Natural killer cell (primary cell): ENCODE data around the gene HPX. TPM values are rescaled to one million over a fixed set of nuclear protein-coding genes. Genes with fewer than 3 reads are reported as not detected.
A peak's percentile ranks its signal among the peaks of the same experiment; 100 is the strongest.

ENCODE experiments used
- ATAC-seq, 3 donors: fragments of 150-1000 bp in 2 of 3; fragments of 200-7000 bp in 1 of 3; cut with Tn5 transposase; 1 replicate in 1 of 3; 2 replicates in 2 of 3; pipeline ENCODE4 v1.10.0; 2021; ENCODE audit warnings: mild to moderate bottlenecking in 2 of 3, moderate library complexity in 2 of 3
- DNase-seq, 2 donors: peaks; one replicate each; pipeline versions ENCODE4 v3.0.0 to v3.0.0-alpha.2; 2013 to 2021; ENCODE audit warnings: mixed read lengths in 1 of 2
- H3K27ac ChIP-seq: one replicate; pipeline ENCODE4 v1.5.1; 2013; ENCODE audit warnings: mild to moderate bottlenecking, low read length
- H3K27me3 ChIP-seq: one replicate; pipeline ENCODE4 v1.6.1; 2013; ENCODE audit warnings: low read length; ENCODE audit not compliant: control insufficient read depth, insufficient read depth
- H3K36me3 ChIP-seq: one replicate; pipeline ENCODE4 v1.6.1; 2013; ENCODE audit warnings: low read length; ENCODE audit not compliant: control insufficient read depth, insufficient read depth
- H3K4me1 ChIP-seq: one replicate; pipeline ENCODE4 v1.6.1; 2013; ENCODE audit warnings: low read length; ENCODE audit not compliant: control insufficient read depth, insufficient read depth
- H3K4me3 ChIP-seq: one replicate; pipeline ENCODE4 v1.5.1; 2013; ENCODE audit warnings: low read length
- H3K9me3 ChIP-seq: one replicate; pipeline ENCODE4 v1.6.1; 2013; ENCODE audit warnings: low read length; ENCODE audit not compliant: control insufficient read depth, insufficient read depth
- H3K27ac Mint-ChIP-seq, 2 donors: one replicate each; pipeline ENCODE4 v1.8.0; 2022; ENCODE audit warnings: mild to moderate bottlenecking in 2 of 2, mixed read lengths in 2 of 2, moderate library complexity in 1 of 2
- H3K27me3 Mint-ChIP-seq, 2 donors: one replicate each; pipeline ENCODE4 v1.8.0; 2022; ENCODE audit warnings: low read depth in 2 of 2, mixed read lengths in 2 of 2
- H3K36me3 Mint-ChIP-seq: one replicate; pipeline ENCODE4 v1.8.0; 2022; ENCODE audit warnings: mixed read lengths
- H3K4me1 Mint-ChIP-seq, 2 donors: one replicate each; pipeline ENCODE4 v1.8.0; 2022; ENCODE audit warnings: mixed read lengths in 2 of 2
- H3K4me3 Mint-ChIP-seq: one replicate; pipeline ENCODE4 v1.8.0; 2022; ENCODE audit warnings: mild to moderate bottlenecking, moderate library complexity, mixed read lengths
- H3K9me3 Mint-ChIP-seq, 2 donors: one replicate each; pipeline ENCODE4 v1.8.0; 2022; ENCODE audit warnings: mixed read lengths in 2 of 2
- WGBS: methylation state at CpG from one replicate; pipeline ENCODE4 v1.1.7; 2013; ENCODE audit warnings: missing lambda C conversion rate; ENCODE audit not compliant: insufficient coverage; 5-methylcytosine and 5-hydroxymethylcytosine counted together
- intact Hi-C: fragments of 100-400 bp; cut with micrococcal nuclease; formaldehyde crosslinking; loops from one replicate; pipeline ENCODE4 v1.14.2; 2022
- total RNA-seq, 4 donors: library from RNA; stranded (reverse); fragments of 120-200 nt in 1 of 4; gene quantifications; one replicate each; pipeline versions ENCODE4 v1.2.3 to v1.2.4, GENCODE V29; 2013 to 2022
- TF ChIP-seq, protein P1 (sequence below): fragments of 200-600 bp; IDR thresholded peaks from one replicate; pipeline ENCODE4 v1.8.0; 2022; ENCODE audit warnings: antibody characterized with exemption

The HPX gene
- total RNA-seq, 3 donors from 2014 or later (not counting 1 experiment from before 2014, with no cell fraction given), result 0.35 to 1.5 (median 0.98) TPM

DNA sequence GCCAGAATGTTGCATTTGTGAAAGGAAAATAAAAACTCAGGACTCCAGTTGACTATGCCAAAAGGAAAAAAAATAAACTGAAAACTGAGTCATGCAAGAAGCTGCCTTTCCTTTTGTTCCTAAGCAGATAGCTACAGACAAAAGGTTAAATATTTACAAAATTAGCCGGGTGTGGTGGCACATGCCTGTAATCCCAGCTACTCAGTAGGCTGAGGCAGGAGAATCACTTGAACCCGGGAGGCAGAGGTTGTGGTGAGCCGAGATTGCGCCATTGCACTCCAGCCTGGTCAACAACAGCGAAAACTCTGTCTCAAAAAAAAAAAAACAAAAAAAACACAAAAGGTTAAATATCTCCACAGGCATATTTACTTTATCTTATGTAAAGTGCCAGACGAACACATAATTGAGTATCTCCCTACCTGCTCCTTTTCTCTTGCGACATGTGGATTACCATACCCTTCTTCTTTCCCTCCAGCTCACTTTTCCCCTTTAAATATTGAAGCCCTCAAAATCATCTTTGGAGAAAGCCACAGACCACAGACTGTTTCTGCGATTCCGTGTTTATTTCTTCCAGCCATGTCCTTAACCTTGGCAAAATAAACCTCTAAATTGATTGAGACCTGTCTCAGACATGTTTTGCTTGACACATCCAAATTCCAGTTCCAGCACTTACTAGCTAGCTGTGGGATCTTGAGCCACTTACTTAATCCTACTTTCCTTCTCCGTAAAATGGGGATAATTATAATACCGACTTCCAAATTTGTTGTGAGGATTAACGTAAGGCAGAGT is 52.8 kb downstream of the HPX start:
- H3K4me3 ChIP-seq, result no peak overlapping the region
- no peaks in the 10 kb centered on the region for H3K9me3 ChIP-seq
- peak overlapping the region; percentile 41 for H3K4me3 Mint-ChIP-seq
- 94% methylated on average over 12 of the region's 12 CpGs for WGBS
- peaks cover 0 to 4% of the 10 kb centered on the region in 2 donors for H3K27me3 Mint-ChIP-seq
- H3K27me3 ChIP-seq, result no peaks in the 10 kb centered on the region
- H3K4me1 ChIP-seq, result peaks cover 26% of the 10 kb centered on the region
- H3K27ac ChIP-seq, result no peak overlapping the region
- H3K36me3 ChIP-seq, result peaks cover 5% of the 10 kb centered on the region
- H3K4me1 Mint-ChIP-seq, result peaks cover 36 to 39% of the 10 kb centered on the region in 2 donors
- peak overlapping the region; percentile 96 to 98 for H3K27ac Mint-ChIP-seq
- intact Hi-C loops, result no loop called here
- no peaks in the 10 kb centered on the region for H3K9me3 Mint-ChIP-seq
- ATAC-seq, result no peak
- TF ChIP-seq, protein P1, sequence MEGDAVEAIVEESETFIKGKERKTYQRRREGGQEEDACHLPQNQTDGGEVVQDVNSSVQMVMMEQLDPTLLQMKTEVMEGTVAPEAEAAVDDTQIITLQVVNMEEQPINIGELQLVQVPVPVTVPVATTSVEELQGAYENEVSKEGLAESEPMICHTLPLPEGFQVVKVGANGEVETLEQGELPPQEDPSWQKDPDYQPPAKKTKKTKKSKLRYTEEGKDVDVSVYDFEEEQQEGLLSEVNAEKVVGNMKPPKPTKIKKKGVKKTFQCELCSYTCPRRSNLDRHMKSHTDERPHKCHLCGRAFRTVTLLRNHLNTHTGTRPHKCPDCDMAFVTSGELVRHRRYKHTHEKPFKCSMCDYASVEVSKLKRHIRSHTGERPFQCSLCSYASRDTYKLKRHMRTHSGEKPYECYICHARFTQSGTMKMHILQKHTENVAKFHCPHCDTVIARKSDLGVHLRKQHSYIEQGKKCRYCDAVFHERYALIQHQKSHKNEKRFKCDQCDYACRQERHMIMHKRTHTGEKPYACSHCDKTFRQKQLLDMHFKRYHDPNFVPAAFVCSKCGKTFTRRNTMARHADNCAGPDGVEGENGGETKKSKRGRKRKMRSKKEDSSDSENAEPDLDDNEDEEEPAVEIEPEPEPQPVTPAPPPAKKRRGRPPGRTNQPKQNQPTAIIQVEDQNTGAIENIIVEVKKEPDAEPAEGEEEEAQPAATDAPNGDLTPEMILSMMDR, result no peak
- H3K36me3 Mint-ChIP-seq, result no peaks in the 10 kb centered on the region
- no peak for DNase-seq

DNA sequence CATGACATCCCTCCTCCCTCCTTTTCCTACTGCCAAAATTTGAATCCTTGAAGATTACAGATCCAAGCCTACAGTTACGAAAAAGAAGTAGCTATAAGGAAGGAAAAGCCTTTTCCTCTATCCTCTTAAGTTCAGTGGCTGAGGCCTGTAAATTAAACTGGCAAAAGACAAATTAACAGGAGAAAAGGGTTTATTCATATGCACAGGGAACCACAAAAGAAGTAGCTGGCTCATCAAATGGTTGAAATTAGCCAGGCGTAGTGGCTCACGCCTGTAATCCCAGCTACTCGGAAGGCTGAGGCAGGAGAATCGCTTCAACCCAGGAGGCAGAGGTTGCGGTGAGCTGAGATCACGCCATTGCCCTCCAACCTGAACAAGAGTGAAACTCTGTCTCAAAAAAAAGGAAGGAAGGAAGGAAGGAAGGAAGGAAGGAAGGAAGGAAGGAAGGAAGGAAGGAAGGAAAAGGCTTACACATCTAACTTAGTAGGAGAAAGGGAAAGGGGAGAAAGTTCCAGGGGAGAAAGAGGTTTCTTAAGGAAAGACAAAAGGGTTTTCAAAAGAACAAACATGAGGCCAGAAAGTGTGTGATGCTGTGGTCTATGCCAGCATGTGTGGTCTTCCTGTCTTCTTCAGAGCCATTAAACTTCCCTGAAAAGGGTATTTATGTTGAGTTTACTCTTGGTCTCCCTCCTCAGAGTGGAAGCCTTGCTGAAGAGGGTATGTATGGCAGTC is 55.6 kb downstream of the HPX start:
- H3K4me3 ChIP-seq, result no peak overlapping the region
- no peaks in the 10 kb centered on the region for H3K9me3 ChIP-seq
- H3K27me3 ChIP-seq, result no peaks in the 10 kb centered on the region
- ATAC-seq (no peak), DNase-seq (no peak)
- no peak overlapping the region for H3K27ac ChIP-seq
- peaks cover 13 to 20% of the 10 kb centered on the region in 2 donors for H3K4me1 Mint-ChIP-seq
- TF ChIP-seq, protein P1, result no peak
- intact Hi-C loops, result no loop called here
- H3K4me3 Mint-ChIP-seq, result no peak overlapping the region
- H3K36me3 ChIP-seq, result no peaks in the 10 kb centered on the region
- H3K36me3 Mint-ChIP-seq, result no peaks in the 10 kb centered on the region
- no peak overlapping the region for H3K27ac Mint-ChIP-seq
- no peaks in the 10 kb centered on the region for H3K9me3 Mint-ChIP-seq
- peaks cover 9% of the 10 kb centered on the region for H3K4me1 ChIP-seq
- WGBS, result 92% methylated on average over 6 of the region's 7 CpGs
- peaks cover 0 to 4% of the 10 kb centered on the region in 2 donors for H3K27me3 Mint-ChIP-seq

Other genes starting within 250 kb of the HPX start
- gene OR52W1, start 241.8 kb downstream of the HPX start, total RNA-seq, result not detected
- gene C11orf42, start 235.4 kb downstream of the HPX start, total RNA-seq, result not detected
- gene FHIP1B, start 206.4 kb downstream of the HPX start, total RNA-seq, result 10 to 100 TPM; 50.6 to 76.9 (median 58.4) TPM
- under 1 TPM; 0.35 to 0.50 (median 0.39) TPM for gene CNGA4, start 201.9 kb downstream of the HPX start, total RNA-seq
- not detected for gene CCKBR, start 181.1 kb downstream of the HPX start, total RNA-seq
- not detected for gene CAVIN3, start 120.5 kb downstream of the HPX start, total RNA-seq
- 10 to 100 TPM; 52.7 to 63.3 (median 56.1) TPM for gene SMPD1, start 50.5 kb downstream of the HPX start, total RNA-seq
- gene APBB1, start 21.9 kb downstream of the HPX start, total RNA-seq, result 10 to 100 TPM; 62.8 to 77.1 (median 67.5) TPM
- gene TRIM3, start 33.0 kb upstream of the HPX start, total RNA-seq, result 10 to 100 TPM; 26.4 to 30.9 (median 26.5) TPM
- 10 to 100 TPM; 44.7 to 62.3 (median 51.4) TPM for gene ARFIP2, start 40.3 kb upstream of the HPX start, total RNA-seq
- gene TIMM10B, start 40.5 kb upstream of the HPX start, total RNA-seq, result 10 to 100 TPM; 69.6 to 92.8 (median 71.4) TPM
- gene DNHD1, start 56.3 kb upstream of the HPX start, total RNA-seq, result 10 to 100 TPM; 29.6 to 38.3 (median 31.4) TPM
- 10 to 100 TPM; 31.3 to 35.9 (median 31.9) TPM for gene RRP8, start 162.6 kb upstream of the HPX start, total RNA-seq
- gene ILK, start 162.8 kb upstream of the HPX start, total RNA-seq, result 100 to 1,000 TPM; 109 to 145 (median 142) TPM
- 100 to 1,000 TPM; 154 to 191 (median 158) TPM for gene TAF10, start 171.2 kb upstream of the HPX start, total RNA-seq
- 100 to 1,000 TPM; 123 to 135 (median 131) TPM for gene TPP1, start 178.4 kb upstream of the HPX start, total RNA-seq
- 1 to 10 TPM in 1 of 3 donors, under 1 TPM in 2; 0.49 to 1.0 (median 0.83) TPM for gene DCHS1, start 214.8 kb upstream of the HPX start, total RNA-seq
- 10 to 100 TPM in 2 of 3 donors, 1 to 10 TPM in 1; 9.0 to 11.8 (median 11.4) TPM for gene MRPL17, start 242.4 kb upstream of the HPX start, total RNA-seq